Measurements from ENCODE around the gene PALLD.
"Not testable (repeated sequence)": the region's sequence is repeated elsewhere in the genome, so short reads cannot be mapped to it uniquely, and the experiment has no call there.

Gene PALLD

DNA sequence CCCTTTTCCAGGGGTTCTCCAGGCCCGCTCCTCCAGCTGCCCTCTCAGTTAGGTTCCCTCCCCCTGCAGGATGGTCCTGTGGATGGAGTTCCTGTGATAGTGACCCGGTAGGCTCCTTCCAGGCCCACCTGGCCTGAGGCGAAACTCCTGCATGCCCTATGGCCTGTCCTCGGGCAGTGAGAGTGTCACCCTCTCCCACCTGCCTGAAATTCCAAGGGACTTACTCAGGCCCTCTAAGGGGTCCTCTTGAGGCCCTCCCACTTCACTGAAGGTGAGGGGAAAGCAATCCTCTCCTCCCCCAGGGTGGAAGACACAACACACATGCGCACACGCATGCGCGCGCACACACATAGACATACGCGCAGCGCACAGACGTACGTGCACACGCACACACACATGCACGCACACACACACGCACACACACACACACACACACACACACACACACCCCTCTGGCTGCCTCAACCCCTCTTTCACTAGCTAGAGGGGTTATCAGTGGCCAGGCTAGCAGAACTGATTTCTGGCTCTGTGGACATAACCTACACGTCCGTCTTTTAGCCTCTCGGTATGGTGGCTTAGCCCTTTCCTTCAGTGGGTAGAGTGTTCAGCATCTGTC lies 297.3 kb downstream of the PALLD start:
- no peak for DNase-seq (ENCODE audit: low read depth in 3 of 3)

GRCh38 chr4:168794881-168795280 lies 298.0 kb downstream of the PALLD start:
- DNase-seq (ENCODE audit: low read depth in 3 of 3), result no peak

DNA sequence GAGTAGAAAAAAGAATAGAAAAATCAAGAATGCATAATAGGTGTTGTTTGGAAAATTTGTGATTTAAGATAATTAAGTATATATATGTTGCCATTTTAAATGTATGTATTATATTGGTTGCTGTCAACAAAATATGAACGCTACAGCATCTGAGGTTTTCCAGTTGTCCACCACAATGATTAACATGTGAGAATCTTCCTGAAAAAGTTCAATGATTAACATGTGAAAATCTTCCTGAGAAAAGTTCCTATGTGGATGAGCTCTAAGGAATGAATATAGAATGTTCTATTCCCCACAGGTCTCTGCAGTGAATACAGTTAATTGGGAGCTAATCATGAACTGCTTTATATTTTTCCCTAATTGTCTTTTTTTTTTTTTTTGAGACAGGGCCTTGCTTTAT lies 298.5 kb downstream of the PALLD start:
- no peak for DNase-seq (ENCODE audit: low read depth in 3 of 3)

DNA sequence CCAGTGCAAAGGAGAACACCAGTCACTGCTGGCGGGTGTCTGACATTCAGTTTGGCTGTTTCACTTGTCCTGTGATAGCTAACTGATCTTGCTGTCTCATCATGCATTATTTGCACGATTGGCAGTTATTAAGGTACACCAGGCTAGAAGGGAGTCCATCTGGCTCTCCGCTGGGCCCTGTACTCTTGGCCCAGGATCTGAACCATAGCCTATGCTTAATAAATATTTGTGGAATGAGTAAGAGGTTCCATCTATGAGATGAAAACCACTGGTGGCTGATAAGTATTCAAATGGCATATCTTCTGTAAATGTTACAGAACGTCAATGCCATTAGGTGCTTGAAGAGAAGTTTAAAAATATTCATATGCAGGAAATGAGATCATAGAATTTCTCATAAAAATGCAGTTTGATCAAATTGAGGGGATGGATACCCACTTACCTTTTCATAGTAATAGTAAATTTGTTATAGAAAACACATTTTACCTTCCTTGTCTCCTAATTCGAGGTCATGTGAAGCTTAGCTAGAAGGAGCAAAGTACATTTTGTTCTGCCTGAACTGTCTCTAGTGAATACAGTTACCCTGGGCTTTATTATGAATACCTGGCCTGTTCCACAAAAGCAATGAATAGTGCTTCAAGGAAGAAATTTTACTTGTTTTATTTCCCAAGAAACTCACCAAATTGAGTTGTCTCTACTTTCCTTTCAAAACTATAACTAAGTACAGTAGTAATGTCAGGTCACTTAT lies 299.7 kb downstream of the PALLD start:
- DNase-seq (ENCODE audit: low read depth in 3 of 3), result no peak

DNA sequence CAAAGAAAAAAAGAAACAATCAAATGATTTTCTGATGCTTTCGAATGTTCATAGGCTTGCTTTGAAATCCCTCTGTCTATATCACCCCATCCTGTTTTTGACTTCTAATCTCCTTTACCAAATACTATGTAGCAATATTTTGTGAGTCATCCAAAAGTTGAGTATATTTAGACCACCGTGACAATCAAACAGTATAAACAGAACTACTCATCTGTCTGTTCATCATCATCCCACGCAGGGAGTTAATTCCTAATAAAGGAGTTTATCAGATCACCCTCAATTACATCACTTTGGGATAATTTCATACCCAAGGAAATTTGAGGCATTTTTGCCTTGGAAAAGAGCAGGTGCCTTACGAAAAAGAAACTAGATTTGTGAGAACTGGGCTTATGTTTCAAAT lies 300.3 kb downstream of the PALLD start:
- no peak for DNase-seq (ENCODE audit: low read depth in 3 of 3)

GRCh38 chr4:168797738-168798375 lies 301.0 kb downstream of the PALLD start:
- DNase-seq (ENCODE audit: low read depth in 3 of 3), result no peak

GRCh38 chr4:168800926-168801325 lies 304.1 kb downstream of the PALLD start:
- no peak for DNase-seq (ENCODE audit: low read depth in 3 of 3)

GRCh38 chr4:168802222-168802621 lies 305.4 kb downstream of the PALLD start:
- no peak for DNase-seq (ENCODE audit: low read depth in 3 of 3)

DNA sequence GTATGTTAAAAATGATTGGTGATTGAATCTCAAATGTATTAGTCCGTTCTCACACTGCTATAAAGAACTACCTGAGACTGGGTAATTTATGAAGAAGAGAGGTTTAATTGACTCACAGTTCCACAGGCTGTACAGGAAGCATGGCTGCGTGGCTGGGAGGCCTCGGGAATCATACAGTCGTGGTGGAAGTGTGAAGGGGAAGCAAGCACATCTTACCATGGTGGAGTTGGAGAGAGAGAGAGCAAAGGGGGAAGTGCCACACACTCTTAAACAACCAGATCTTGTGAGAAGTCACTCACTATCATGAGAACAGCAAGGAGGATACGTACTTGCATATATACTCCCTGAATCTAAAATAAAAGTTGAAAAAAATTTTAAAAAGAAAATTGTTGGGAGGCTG lies 306.2 kb downstream of the PALLD start:
- DNase-seq (ENCODE audit: low read depth in 3 of 3), result not testable (repeated sequence)

DNA sequence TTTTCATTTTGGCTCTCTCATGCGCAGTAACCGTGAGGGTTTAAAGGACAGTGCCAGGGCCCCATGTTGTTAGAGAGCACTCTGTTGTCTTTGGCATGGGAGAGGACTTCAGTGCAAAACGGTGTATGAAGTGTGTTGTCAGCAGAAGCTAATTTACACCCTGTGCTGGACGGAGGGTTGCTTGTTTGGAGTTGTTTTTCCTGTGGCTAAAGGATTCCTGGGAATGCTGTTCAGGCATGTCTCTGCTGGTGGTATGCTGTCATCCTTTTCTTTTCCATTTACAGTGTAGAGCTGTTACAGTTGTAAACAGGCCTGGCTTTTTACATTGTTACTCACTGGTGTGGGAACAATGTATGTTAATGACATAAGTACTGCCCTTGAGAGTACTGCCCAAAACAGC lies 306.9 kb downstream of the PALLD start:
- DNase-seq (ENCODE audit: low read depth in 3 of 3), result no peak

- DNase-seq (ENCODE audit: low read depth in 3 of 3), result no peak
Measured at GRCh38 chr4:168804146-168804545, 307.3 kb downstream of the PALLD start.

GRCh38 chr4:168805341-168805740 lies 308.5 kb downstream of the PALLD start:
- no peak for DNase-seq (ENCODE audit: low read depth in 3 of 3)

DNA sequence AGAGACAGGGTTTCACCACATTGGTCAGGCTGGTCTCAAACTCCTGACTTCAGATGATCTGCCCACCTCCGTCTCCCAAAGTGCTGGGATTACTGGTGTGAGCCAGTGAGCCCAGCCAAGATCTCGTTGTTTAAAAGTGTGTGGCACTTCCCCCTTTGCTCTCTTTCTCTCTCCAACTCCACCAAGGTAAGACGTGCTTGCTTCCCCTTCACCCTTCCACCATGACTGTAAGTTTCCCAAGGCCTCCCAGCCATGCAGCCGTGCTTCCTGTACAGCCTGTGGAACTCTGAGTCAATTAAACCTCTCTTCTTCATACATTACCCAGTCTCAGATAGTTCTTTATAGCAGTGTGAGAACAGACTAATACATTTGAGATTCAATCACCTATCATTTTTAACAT lies 309.4 kb downstream of the PALLD start:
- not testable (repeated sequence) for DNase-seq (ENCODE audit: low read depth in 3 of 3)

DNA sequence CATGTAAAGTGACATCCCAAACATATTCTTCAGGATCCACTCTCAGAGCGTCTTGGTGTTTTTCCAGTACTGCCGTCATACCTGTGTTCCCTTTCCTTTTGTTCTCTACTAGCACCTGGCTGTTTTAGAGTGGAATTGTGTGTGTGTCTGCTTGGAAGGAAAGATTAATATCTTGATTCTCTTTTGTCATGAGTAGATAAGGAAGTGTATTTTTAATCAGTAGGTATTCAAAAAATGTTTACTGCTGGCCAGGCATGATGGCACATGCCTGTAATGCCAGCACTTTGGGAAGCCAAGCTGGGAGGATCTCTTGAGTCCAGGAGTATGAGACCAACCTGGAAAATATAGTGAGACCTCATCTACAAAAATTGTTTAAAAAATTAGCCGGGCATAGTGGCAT lies 314.4 kb downstream of the PALLD start:
- no peak for DNase-seq (ENCODE audit: low read depth in 3 of 3)

- no peak for DNase-seq (ENCODE audit: low read depth in 3 of 3)
Measured at GRCh38 chr4:168811786-168812651, 315.2 kb downstream of the PALLD start.

GRCh38 chr4:168812806-168813205 lies 316.0 kb downstream of the PALLD start:
- no peak for DNase-seq (ENCODE audit: low read depth in 3 of 3)

DNA sequence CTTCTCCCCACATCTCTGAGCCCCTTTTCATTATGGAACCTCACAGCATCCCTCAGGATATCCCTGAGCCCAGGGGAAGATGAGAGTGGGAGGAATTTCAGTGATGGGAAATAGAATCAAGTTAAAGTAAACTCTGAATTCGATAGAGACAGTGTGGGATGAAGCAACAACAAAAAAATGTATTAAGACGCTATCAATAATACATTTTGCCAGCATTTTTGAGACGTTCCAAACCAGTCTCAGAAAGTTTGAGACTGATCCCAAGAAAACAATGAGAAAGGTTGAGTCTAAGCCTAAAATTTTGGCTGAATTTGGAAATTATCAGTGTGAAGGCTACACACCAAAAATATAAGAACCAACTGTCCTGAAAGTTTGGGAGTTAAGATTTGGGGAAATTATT lies 317.0 kb downstream of the PALLD start:
- no peak for DNase-seq (ENCODE audit: low read depth in 3 of 3)

GRCh38 chr4:168815379-168816345 lies 318.8 kb downstream of the PALLD start:
- DNase-seq (ENCODE audit: low read depth in 3 of 3), result no peak

GRCh38 chr4:168817370-168817769 lies 320.5 kb downstream of the PALLD start:
- no peak for DNase-seq (ENCODE audit: low read depth in 3 of 3)

GRCh38 chr4:168822481-168822880 lies 325.6 kb downstream of the PALLD start:
- no peak for DNase-seq (ENCODE audit: low read depth in 3 of 3)

DNA sequence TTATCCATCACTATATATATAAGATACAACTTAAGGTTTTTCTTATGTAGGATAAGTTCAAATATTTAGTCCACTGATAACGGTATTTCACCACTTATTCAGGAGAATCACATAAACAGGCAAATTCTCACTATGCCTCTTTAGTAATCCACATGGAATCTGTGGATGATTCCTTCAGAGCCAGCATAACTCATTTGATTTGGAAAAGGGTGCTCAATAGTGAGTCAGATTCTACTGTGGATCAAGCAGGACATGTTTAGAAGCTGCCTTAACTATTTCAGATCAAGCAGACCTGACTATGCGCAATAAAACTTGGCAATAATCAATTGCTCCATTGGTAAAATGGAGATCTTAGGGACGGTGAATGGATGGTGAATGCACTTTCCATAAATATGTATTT lies 329.1 kb downstream of the PALLD start:
- DNase-seq (ENCODE audit: low read depth in 3 of 3), result no peak

Measured in stimulated activated CD4-positive, alpha-beta T cell treated with anti-CD3 and anti-CD28 coated beads, TNF-alpha, amount 100 ng/mL, for 24 hours (primary cell).